Ovary (tissue), 9 donors: ENCODE measurements around the gene ARHGAP18. TPM values are rescaled to one million over a fixed set of nuclear protein-coding genes. Genes with fewer than 3 reads are reported as not detected.

Experiments used
- DNase-seq, 5 donors: peaks; one replicate each; pipeline ENCODE4 v3.0.0-alpha.2; 2019 to 2020
- H3K27ac ChIP-seq, 2 donors: fragments of 200-600 bp; one replicate each; pipeline versions ENCODE4 v1.5.1 to v1.8.0; 2019 to 2022
- H3K27me3 ChIP-seq: fragments of 200-600 bp; one replicate; pipeline ENCODE4 v1.8.0; 2022
- H3K36me3 ChIP-seq: fragments of 200-600 bp; sonication (generic); one replicate; pipeline ENCODE4 v1.5.1; 2019
- H3K4me1 ChIP-seq: one replicate; pipeline ENCODE4 v1.8.1; 2013; ENCODE audit warnings: mild to moderate bottlenecking, moderate library complexity; ENCODE audit not compliant: insufficient read depth
- H3K4me3 ChIP-seq: fragments of 200-600 bp; sonication (generic); one replicate; pipeline ENCODE4 v1.5.1; 2017
- H3K9me3 ChIP-seq, 2 donors: fragments of 200-600 bp in 1 of 2; sonication (generic) in 1 of 2; one replicate each; pipeline versions ENCODE4 v1.5.1 to v1.8.1; 2013 to 2019; ENCODE audit warnings: mild to moderate bottlenecking in 1 of 2, moderate library complexity in 1 of 2
- EP300 ChIP-seq: sonication (generic); formaldehyde crosslinking; IDR thresholded peaks from one replicate; pipeline ENCODE4 v1.6.1; 2017; ENCODE audit warnings: antibody characterized with exemption
- POLR2A ChIP-seq: fragments of 450-650 bp; IDR thresholded peaks from one replicate; pipeline ENCODE4 v1.6.1; 2017; ENCODE audit warnings: antibody characterized with exemption, mild to moderate bottlenecking, moderate library complexity
- WGBS, 3 donors: extraction: QIAGEN DNeasy Blood & Tissue Kit in 1 of 3; methylation state at CpG; one replicate each; pipeline versions ENCODE4 v1.1.5 to v1.1.7; 2013 to 2017; 5-methylcytosine and 5-hydroxymethylcytosine counted together
- intact Hi-C, 4 donors: fragments of 100-400 bp; cut with DNase I; formaldehyde crosslinking; loops; one replicate each; pipeline versions ENCODE4 v1.11.0 to v1.15.1; 2022 to 2023
- polyA plus RNA-seq, 2 donors: library from polyadenylated mRNA; stranded (reverse); fragments of 200-250 nt in 1 of 2; fragments of 350-450 nt in 1 of 2; fragmentation: Illumina TruSeq in 1 of 2; extraction: RNeasy Lipid Tissue Mini Kit (QIAGEN cat#74804) in 1 of 2; gene quantifications; one replicate each; pipeline ENCODE4 v1.2.3, GENCODE V29; 2013 to 2014
- total RNA-seq, 7 donors: library from RNA; depleted of rRNA in 2 of 7; stranded (reverse); fragments of >200 nt in 2 of 7; fragmentation: NEBNext Ultra II Directional in 3 of 7; extraction: Animal tissue kit (Norgen Biotek cat#: 25700) in 3 of 7; gene quantifications; one replicate each; pipeline versions ENCODE4 v1.1.0 to v1.2.4, GENCODE V29; 2016 to 2023
- TF ChIP-seq, protein P1 (sequence below), 3 donors: fragments of 450-650 bp in 2 of 3; fragments of 200-600 bp in 1 of 3; IDR thresholded peaks; one replicate each; pipeline versions ENCODE4 v1.5.1 to v1.8.0; 2016 to 2022; ENCODE audit warnings: antibody characterized with exemption in 3 of 3, mild to moderate bottlenecking in 1 of 3
- donor health status: DM: no; HTN: no; CAD: no; lungs with moderate emphysema.
- donor health status: DM: no; HTN: no; CAD: no.
- donor health status: Bipolar disorder and iron deficiency.
- donor health status: DM: yes; HTN: yes; CAD: no.
- donor health status: DM: no; HTN: no; CAD: no.
- donor health status: DM: yes; HTN: yes; CAD: no.

The ARHGAP18 gene
- total and polyA plus RNA-seq, 9 donors, result 4.4 to 35.3 (median 9.6) TPM

DNA sequence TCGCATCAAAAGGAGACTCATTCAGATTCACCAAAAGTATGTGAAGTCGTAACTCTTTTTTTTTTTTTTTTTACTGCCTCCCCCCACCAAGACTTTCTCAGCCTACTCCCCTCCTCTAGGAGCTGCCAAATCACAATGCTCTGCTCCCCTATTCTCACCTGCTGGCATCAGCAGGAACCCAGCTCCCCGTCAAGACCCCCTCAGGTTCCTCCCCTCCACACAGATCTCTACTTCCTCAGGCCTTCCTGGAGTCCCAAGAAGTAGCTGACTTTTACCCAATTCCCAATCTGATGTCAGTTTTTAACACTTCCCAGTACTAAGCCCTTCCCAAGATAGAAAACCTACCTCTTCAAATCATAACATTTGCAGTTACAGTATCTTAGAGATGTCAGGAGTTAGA lies 39.3 kb downstream of the ARHGAP18 start:
- H3K27ac ChIP-seq, result no peak overlapping the region
- intact Hi-C loops, result no loop called here
- TF ChIP-seq POLR2A, result no peak
- TF ChIP-seq EP300, result no peak
- TF ChIP-seq, protein P1, sequence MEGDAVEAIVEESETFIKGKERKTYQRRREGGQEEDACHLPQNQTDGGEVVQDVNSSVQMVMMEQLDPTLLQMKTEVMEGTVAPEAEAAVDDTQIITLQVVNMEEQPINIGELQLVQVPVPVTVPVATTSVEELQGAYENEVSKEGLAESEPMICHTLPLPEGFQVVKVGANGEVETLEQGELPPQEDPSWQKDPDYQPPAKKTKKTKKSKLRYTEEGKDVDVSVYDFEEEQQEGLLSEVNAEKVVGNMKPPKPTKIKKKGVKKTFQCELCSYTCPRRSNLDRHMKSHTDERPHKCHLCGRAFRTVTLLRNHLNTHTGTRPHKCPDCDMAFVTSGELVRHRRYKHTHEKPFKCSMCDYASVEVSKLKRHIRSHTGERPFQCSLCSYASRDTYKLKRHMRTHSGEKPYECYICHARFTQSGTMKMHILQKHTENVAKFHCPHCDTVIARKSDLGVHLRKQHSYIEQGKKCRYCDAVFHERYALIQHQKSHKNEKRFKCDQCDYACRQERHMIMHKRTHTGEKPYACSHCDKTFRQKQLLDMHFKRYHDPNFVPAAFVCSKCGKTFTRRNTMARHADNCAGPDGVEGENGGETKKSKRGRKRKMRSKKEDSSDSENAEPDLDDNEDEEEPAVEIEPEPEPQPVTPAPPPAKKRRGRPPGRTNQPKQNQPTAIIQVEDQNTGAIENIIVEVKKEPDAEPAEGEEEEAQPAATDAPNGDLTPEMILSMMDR (IDR thresholded peaks at IDR 0.05), result no peak
- 94 to 95% (median 94%) methylated on average over 3 of the region's 3 CpGs for WGBS, 3 donors
- no peaks in the 10 kb centered on the region for H3K36me3 ChIP-seq
- no peaks in the 10 kb centered on the region for H3K27me3 ChIP-seq
- no peaks in the 10 kb centered on the region for H3K9me3 ChIP-seq
- no peak overlapping the region for H3K4me3 ChIP-seq
- DNase-seq, result no peak
- H3K4me1 ChIP-seq, result peaks cover 2% of the 10 kb centered on the region

DNA sequence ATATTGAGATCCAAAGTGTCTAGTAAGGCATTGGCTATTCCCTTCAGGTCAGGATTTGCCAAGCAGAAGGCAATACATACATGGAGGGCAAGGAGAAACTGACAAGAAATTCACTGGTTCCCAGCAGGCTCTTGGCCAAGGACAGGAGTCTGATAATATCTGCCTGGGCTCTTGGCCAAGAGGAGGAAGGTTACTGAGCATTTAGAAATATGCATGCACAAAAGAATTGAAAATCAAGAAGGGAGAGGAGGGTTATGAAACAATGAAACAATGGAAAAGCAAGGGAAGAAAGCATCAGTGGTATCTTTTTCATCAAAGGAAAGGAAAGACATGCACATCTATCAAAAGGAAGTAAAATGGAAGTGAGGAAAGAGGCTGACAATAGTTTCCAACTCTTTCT lies 42.4 kb downstream of the ARHGAP18 start:
- Histone ChIP-seq H3K27me3 (no peaks in the 10 kb centered on the region), H3K4me1 (peaks cover 2% of the 10 kb centered on the region), H3K36me3 (no peaks in the 10 kb centered on the region), H3K27ac (no peak overlapping the region), H3K4me3 (no peak overlapping the region), H3K9me3 (no peaks in the 10 kb centered on the region)
- DNase-seq, result no peak
- intact Hi-C loops, result no loop called here
- TF ChIP-seq POLR2A, result no peak
- TF ChIP-seq, protein P1 (IDR thresholded peaks at IDR 0.05), result no peak
- no peak for TF ChIP-seq EP300

DNA sequence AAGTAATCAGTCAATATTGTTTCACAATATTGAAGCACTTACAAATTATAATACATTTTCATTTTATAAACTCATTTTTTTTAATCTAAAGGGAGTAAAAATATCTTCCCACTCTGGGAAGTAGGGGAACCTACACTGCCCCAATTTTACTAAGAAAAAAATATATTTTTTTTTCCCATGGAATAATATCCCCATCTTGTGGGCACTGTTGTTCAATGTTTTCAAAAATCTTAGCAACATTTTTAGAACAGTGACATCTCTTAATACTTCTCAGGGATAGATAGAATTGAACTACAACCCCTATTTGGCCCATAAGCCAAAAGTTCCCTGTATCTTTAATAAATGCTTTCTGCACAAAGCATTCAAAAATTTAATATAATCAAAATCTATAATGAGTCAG lies 42.9 kb downstream of the ARHGAP18 start:
- intact Hi-C loops, result no loop called here
- Histone ChIP-seq H3K9me3 (no peaks in the 10 kb centered on the region), H3K27me3 (no peaks in the 10 kb centered on the region), H3K4me1 (peaks cover 2% of the 10 kb centered on the region), H3K27ac (no peak overlapping the region), H3K36me3 (no peaks in the 10 kb centered on the region), H3K4me3 (no peak overlapping the region)
- TF ChIP-seq, protein P1 (IDR thresholded peaks at IDR 0.05), result peak in 1 of 3 donors; percentile 25
- TF ChIP-seq POLR2A, result no peak
- DNase-seq, result no peak

DNA sequence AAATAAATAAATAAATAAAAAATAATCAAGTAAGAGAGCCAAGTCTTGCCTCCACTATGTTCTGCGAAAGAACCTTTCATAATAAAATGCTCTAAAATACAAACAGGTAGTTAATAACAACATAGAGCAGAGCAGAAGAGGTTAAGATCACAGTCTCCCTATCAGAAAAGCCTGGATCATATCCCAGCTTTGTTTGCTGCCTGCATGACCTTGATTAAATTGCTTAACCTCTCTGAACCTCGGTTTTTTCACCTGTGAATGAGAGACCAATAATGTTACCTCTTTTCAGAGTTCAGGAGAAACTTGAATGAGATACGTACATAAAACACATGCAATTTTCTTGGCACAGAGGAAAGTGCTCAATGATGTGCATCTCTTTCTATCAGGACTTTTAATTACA lies 44.4 kb downstream of the ARHGAP18 start:
- intact Hi-C loops, result no loop called here
- no peak for DNase-seq
- Histone ChIP-seq H3K27me3 (no peaks in the 10 kb centered on the region), H3K27ac (no peak overlapping the region), H3K4me3 (no peak overlapping the region), H3K36me3 (no peaks in the 10 kb centered on the region), H3K9me3 (no peaks in the 10 kb centered on the region), H3K4me1 (peaks cover 3% of the 10 kb centered on the region)
- 80 to 85% (median 82%) methylated on average over 3 of the region's 3 CpGs for WGBS, 3 donors
- no peak for TF ChIP-seq POLR2A
- TF ChIP-seq EP300, result no peak
- TF ChIP-seq, protein P1 (IDR thresholded peaks at IDR 0.05), result no peak

DNA sequence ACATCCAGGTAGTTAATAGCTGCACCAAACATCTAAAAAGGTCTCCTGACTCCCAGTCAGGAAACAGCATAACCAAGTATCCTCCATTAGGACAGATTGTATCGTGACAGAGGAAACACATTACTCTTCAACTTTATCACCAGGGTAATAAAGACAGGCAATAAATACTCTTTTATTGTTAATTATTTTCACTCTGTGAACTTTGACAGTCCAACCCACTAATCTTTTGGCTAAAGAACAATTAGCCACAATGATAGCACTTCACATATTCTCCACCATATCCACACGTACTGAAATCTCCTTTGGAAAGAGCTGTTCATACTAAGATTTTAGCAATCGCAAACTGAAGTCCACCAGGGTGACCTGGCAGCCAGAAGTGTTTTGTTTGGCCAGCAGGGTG lies 46.4 kb downstream of the ARHGAP18 start:
- no peaks in the 10 kb centered on the region for H3K27me3 ChIP-seq
- 32 to 51% (median 42%) methylated on average over 3 of the region's 3 CpGs for WGBS, 3 donors
- intact Hi-C loops, result no loop called here
- TF ChIP-seq, protein P1 (IDR thresholded peaks at IDR 0.05), result no peak
- no peak for TF ChIP-seq EP300
- TF ChIP-seq POLR2A, result no peak
- peaks cover 5% of the 10 kb centered on the region for H3K4me1 ChIP-seq
- no peaks in the 10 kb centered on the region for H3K36me3 ChIP-seq
- no peak overlapping the region for H3K4me3 ChIP-seq
- DNase-seq, result no peak
- no peaks in the 10 kb centered on the region for H3K9me3 ChIP-seq
- H3K27ac ChIP-seq, result no peak overlapping the region
